ENCODE data around the gene NANOG. TPM values are rescaled to one million over a fixed set of nuclear protein-coding genes. Genes with fewer than 3 reads are reported as not detected.

NANOG gene
- total and polyA plus RNA-seq, 2 of the 8 experiments (the other 6 are each of a cell fraction or from before 2014, with no cell fraction given), result 53.7 to 231 TPM

DNA sequence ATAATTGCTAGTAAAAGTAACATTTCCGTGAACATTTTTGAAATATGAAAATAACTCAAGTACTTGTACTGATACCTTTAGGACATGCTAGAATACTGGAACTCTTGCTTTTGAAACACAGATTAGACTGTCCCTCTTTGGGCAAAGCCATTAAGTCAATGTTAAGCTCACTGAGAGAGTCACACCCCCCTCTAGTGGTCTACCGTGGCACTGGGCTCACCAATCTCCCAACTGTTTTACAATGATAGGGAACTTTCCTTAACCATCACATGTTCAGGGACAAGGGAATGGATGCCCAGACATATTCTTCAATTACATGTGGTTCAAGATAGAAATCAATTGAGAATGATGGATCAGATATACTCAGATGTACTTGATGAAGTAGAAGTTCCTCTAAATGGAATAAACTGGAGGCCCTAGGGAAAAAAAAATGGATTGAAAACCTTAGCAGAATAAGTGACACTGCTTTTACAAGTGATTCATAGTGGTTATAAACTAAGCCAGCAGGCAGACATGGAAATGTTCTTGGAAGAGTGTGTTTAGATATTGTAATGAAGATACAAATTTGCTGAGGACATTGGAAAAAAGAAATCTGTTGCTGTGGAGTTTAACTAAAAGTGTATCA is 17.8 kb downstream of the NANOG start:
- Histone ChIP-seq H3K9me3 (ENCODE audit: insufficient read depth in 2 of 2, low read depth in 1 of 2, low read length in 1 of 2) (no peaks in the 10 kb centered on the region), H4K91ac (replicated peaks; ENCODE audit: insufficient read length, low read length) (no peak overlapping the region), H3K27ac (ENCODE audit: low read depth, low read length) (no peak overlapping the region), H3K9ac (replicated peaks in 1 of 4; ENCODE audit: extremely low read depth in 1 of 4, low read depth in 3 of 4, low read length in 3 of 4) (no peak overlapping the region), H2AK5ac (ENCODE audit: low read depth, low read length) (no peak overlapping the region), H3K79me2 (ENCODE audit: control insufficient read depth in 1 of 2, insufficient read depth in 2 of 2, low read length in 2 of 2) (no peaks in the 10 kb centered on the region), H3K4me3 (ENCODE audit: extremely low read depth in 1 of 4, insufficient read depth in 2 of 4, low read depth in 3 of 4, low read length in 4 of 4) (no peak overlapping the region), H2BK5ac (ENCODE audit: low read depth, low read length) (no peak overlapping the region), H3K14ac (ENCODE audit: insufficient read length) (no peak overlapping the region), H2BK12ac (ENCODE audit: low read depth, low read length) (no peak overlapping the region), H3K4ac (replicated peaks; ENCODE audit: insufficient read length, low read depth, low read length) (no peak overlapping the region), H3K36me3 (ENCODE audit: control insufficient read depth in 2 of 4, insufficient read depth in 4 of 4, low read length in 3 of 4) (no peaks in the 10 kb centered on the region), H3K23me2 (ENCODE audit: low read depth, low read length) (no peaks in the 10 kb centered on the region), H3K4me2 (ENCODE audit: insufficient read depth in 1 of 2, low read depth in 2 of 2, low read length in 2 of 2) (no peak overlapping the region), H2AFZ (ENCODE audit: low read length) (no peak overlapping the region), H4K20me1 (replicated peaks in 1 of 2; ENCODE audit: control insufficient read depth in 1 of 2, insufficient read depth in 2 of 2, low read length in 2 of 2) (no peaks in the 10 kb centered on the region), H3K27me3 (replicated peaks in 1 of 4; ENCODE audit: control insufficient read depth in 3 of 4, extremely low read depth in 1 of 4, insufficient read depth in 3 of 4, low read length in 3 of 4) (no peaks in the 10 kb centered on the region), H4K5ac (ENCODE audit: insufficient read length, low read depth, low read length) (no peak overlapping the region), H4K8ac (ENCODE audit: extremely low read depth, insufficient read depth, low read length) (no peak overlapping the region), H2BK20ac (ENCODE audit: low read length) (no peak overlapping the region), H3K4me1 (replicated peaks in 1 of 4; ENCODE audit: control insufficient read depth in 3 of 4, insufficient read depth in 4 of 4, low read length in 3 of 4) (no peaks in the 10 kb centered on the region), H3K79me1 (ENCODE audit: low read depth, low read length) (no peaks in the 10 kb centered on the region), H2BK15ac (ENCODE audit: low read length) (no peak overlapping the region), H3K23ac (ENCODE audit: insufficient read length) (no peak overlapping the region), H3K56ac (replicated peaks; ENCODE audit: insufficient read length, low read depth, low read length) (no peak overlapping the region), H3K18ac (ENCODE audit: extremely low read depth, low read length) (no peak overlapping the region), H2BK120ac (replicated peaks; ENCODE audit: low read depth, low read length) (no peak overlapping the region)
- ChIA-PET CTCF (ENCODE audit: partially characterized antibody) (interaction anchor here (0.5 to 14.2 kb wide), 33 partner anchors 11 to 271 kb away, joined by 3 to 128 read pairs (median 4); partner anchors contain the start of genes GDF3 and NANOGNB), POLR2A (ENCODE audit: partially characterized antibody) (interaction anchor here (0.6 to 4.0 kb wide), 6 partner anchors 19 to 165 kb away, joined by 3 to 13 read pairs (median 4); partner anchors contain the start of gene NANOG)
- TF ChIP-seq NANOG (IDR thresholded peaks at IDR 0.05; ENCODE audit: insufficient read depth, low read depth, low read length, poor library complexity, severe bottlenecking) (no peak), CTCF (IDR thresholded peaks at IDR 0.05; ENCODE audit: control extremely low read depth in 1 of 3, insufficient read depth in 1 of 3, low read depth in 1 of 3, low read length in 3 of 3) (peak; percentile 72 to 99 (median 95)), RAD21 (IDR thresholded peaks at IDR 0.05 in 1 of 2, conservative IDR thresholded peaks at IDR 0.05 in 1 of 2; ENCODE audit: low read depth in 2 of 2, low read length in 2 of 2) (peak; percentile 99 to 100), KDM5A (IDR thresholded peaks at IDR 0.05; ENCODE audit: low read length) (peak; percentile 55; the same call in 1 of the 2 replicates), EGR1 (IDR thresholded peaks at IDR 0.05; ENCODE audit: borderline replicate concordance, low read depth, low read length) (0 out of 2 replicates have a peak, but pooled peaks have one; percentile 12)
- peak; percentile 75 to 95 for DNase-seq (ENCODE audit: low read depth in 1 of 2, low spot score in 2 of 2)
- FAIRE-seq, result peak; percentile 99
- 0% methylated on average over 2 of the region's 2 CpGs; no CpG with 5 or more reads in 1 of the 2 experiments for WGBS, 2 experiments (ENCODE audit: extremely low coverage in 1 of 2, insufficient coverage in 1 of 2, insufficient read length in 1 of 2, insufficient replicate concordance in 2 of 2, low coverage in 1 of 2, low lambda C conversion rate in 2 of 2, missing lambda C conversion rate in 1 of 2)

Data from H1 (cell line).